HepG2 (cell line): ENCODE results near the gene PARP15. TPM values are rescaled to one million over a fixed set of nuclear protein-coding genes. Genes with fewer than 3 reads are reported as not detected.
A peak's percentile ranks its signal among the peaks of the same experiment; 100 is the strongest.
"Not testable (repeated sequence)": the region's sequence is repeated elsewhere in the genome, so short reads cannot be mapped to it uniquely, and the experiment has no call there.

Source experiments
- BHLHE40 ChIP-seq: IDR thresholded peaks from 2 replicates; pipeline ENCODE4 v1.6.1; 2011; ENCODE audit warnings: low read length, improper control_type of control experiment
- GMEB1 ChIP-seq: sonication (generic); formaldehyde crosslinking; IDR thresholded peaks from 2 replicates; pipeline ENCODE4 v1.5.1; 2020; ENCODE audit warnings: missing genetic modification reagents, mild to moderate bottlenecking, borderline replicate concordance
- HIVEP1 ChIP-seq: sonication (generic); formaldehyde crosslinking; IDR thresholded peaks from 2 replicates; pipeline ENCODE4 v1.4.0; 2020; ENCODE audit warnings: mild to moderate bottlenecking, missing genetic modification reagents
- HOXA7 ChIP-seq: sonication (generic); formaldehyde crosslinking; IDR thresholded peaks from 2 replicates; pipeline ENCODE4 v1.8.1; 2022; ENCODE audit warnings: mild to moderate bottlenecking, missing genetic modification reagents, moderate library complexity
- KLF6 ChIP-seq: IDR thresholded peaks from 2 replicates; pipeline ENCODE4 v1.8.0; 2016; ENCODE audit warnings: missing biosample characterization, missing genetic modification reagents
- MED1 ChIP-seq: sonication (generic); formaldehyde crosslinking; IDR thresholded peaks from 2 replicates; pipeline ENCODE4 v1.4.0; 2020; ENCODE audit warnings: missing genetic modification reagents
- NFATC3 ChIP-seq: sonication (generic); formaldehyde crosslinking; IDR thresholded peaks from 2 replicates; pipeline ENCODE4 v1.5.1; 2020; ENCODE audit warnings: mild to moderate bottlenecking, missing genetic modification reagents
- NR2C2 ChIP-seq: sonication (generic); formaldehyde crosslinking; IDR thresholded peaks from 2 replicates; pipeline ENCODE4 v1.4.0; 2020; ENCODE audit warnings: missing genetic modification reagents, mild to moderate bottlenecking, moderate library complexity, borderline replicate concordance
- SOX6 ChIP-seq, 2 experiments: fragments of 450-650 bp in 1 of 2; sonication (generic) in 1 of 2; formaldehyde crosslinking in 1 of 2; IDR thresholded peaks; 2 replicates each; pipeline versions ENCODE4 v1.4.0 to v1.6.1; 2017 to 2020; ENCODE audit warnings: antibody characterized with exemption in 1 of 2, mild to moderate bottlenecking in 1 of 2, missing genetic modification reagents in 1 of 2
- SP4 ChIP-seq: sonication (generic); formaldehyde crosslinking; IDR thresholded peaks from 2 replicates; pipeline ENCODE4 v1.8.1; 2023; ENCODE audit warnings: mild to moderate bottlenecking, missing genetic modification reagents
- TARDBP ChIP-seq: sonication (generic); formaldehyde crosslinking; IDR thresholded peaks from 2 replicates; pipeline ENCODE4 v1.8.0; 2022; ENCODE audit warnings: mild to moderate bottlenecking, missing genetic modification reagents
- TMF1 ChIP-seq: sonication (generic); formaldehyde crosslinking; IDR thresholded peaks from 2 replicates; pipeline ENCODE4 v1.8.1; 2022; ENCODE audit warnings: low read depth, missing genetic modification reagents
- ZNF501 ChIP-seq: sonication (generic); formaldehyde crosslinking; IDR thresholded peaks from 2 replicates; pipeline ENCODE4 v1.5.1; 2020; ENCODE audit warnings: mild to moderate bottlenecking, moderate library complexity, missing genetic modification reagents
- polyA plus RNA-seq, 8 experiments: library from polyadenylated mRNA; depleted of rRNA in 3 of 8; stranded (reverse) in 7 of 8; unstranded in 1 of 8; fragments of >200 nt; fragmentation: Illumina TruSeq in 4 of 8; extraction: Trizol in 4 of 8; gene quantifications; 2 replicates each; pipeline versions ENCODE4 v1.2.1 to v1.2.3, GENCODE V29; 2011 to 2016; ENCODE audit warnings: low read depth in 4 of 8, missing spikeins in 1 of 8, mixed read lengths in 1 of 8; ENCODE audit not compliant: insufficient read depth in 1 of 8
- total RNA-seq, 5 experiments: library from RNA; depleted of rRNA; stranded (reverse); fragments of >200 nt; fragmentation: Illumina TruSeq; extraction: Trizol; gene quantifications; 2 replicates each; pipeline ENCODE4 v1.2.3, GENCODE V29; 2016; ENCODE audit warnings: low read depth in 1 of 5
- TF ChIP-seq, protein P1 (sequence below): sonication (generic); formaldehyde crosslinking; IDR thresholded peaks from 2 replicates; pipeline ENCODE4 v1.5.1; 2020; ENCODE audit warnings: mild to moderate bottlenecking, missing genetic modification reagents, moderate library complexity
- TF ChIP-seq, protein P2 (sequence below): IDR thresholded peaks from 2 replicates; pipeline ENCODE4 v1.6.1; 2016; ENCODE audit warnings: low read depth, missing genetic modification reagents, missing compliant biosample characterization
- TF ChIP-seq, protein P3 (sequence below): sonication (generic); formaldehyde crosslinking; IDR thresholded peaks from 2 replicates; pipeline ENCODE4 v1.8.1; 2022; ENCODE audit warnings: mild to moderate bottlenecking, missing genetic modification reagents

Gene PARP15
- total and polyA plus RNA-seq, 2 of the 13 experiments (the other 11 are each of a cell fraction or from before 2014, with no cell fraction given): 0.02 TPM; not detected in 1

- TF ChIP-seq, protein P1, sequence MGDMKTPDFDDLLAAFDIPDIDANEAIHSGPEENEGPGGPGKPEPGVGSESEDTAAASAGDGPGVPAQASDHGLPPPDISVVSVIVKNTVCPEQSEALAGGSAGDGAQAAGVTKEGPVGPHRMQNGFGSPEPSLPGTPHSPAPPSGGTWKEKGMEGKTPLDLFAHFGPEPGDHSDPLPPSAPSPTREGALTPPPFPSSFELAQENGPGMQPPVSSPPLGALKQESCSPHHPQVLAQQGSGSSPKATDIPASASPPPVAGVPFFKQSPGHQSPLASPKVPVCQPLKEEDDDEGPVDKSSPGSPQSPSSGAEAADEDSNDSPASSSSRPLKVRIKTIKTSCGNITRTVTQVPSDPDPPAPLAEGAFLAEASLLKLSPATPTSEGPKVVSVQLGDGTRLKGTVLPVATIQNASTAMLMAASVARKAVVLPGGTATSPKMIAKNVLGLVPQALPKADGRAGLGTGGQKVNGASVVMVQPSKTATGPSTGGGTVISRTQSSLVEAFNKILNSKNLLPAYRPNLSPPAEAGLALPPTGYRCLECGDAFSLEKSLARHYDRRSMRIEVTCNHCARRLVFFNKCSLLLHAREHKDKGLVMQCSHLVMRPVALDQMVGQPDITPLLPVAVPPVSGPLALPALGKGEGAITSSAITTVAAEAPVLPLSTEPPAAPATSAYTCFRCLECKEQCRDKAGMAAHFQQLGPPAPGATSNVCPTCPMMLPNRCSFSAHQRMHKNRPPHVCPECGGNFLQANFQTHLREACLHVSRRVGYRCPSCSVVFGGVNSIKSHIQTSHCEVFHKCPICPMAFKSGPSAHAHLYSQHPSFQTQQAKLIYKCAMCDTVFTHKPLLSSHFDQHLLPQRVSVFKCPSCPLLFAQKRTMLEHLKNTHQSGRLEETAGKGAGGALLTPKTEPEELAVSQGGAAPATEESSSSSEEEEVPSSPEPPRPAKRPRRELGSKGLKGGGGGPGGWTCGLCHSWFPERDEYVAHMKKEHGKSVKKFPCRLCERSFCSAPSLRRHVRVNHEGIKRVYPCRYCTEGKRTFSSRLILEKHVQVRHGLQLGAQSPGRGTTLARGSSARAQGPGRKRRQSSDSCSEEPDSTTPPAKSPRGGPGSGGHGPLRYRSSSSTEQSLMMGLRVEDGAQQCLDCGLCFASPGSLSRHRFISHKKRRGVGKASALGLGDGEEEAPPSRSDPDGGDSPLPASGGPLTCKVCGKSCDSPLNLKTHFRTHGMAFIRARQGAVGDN (CRISPR knock-in tag): peak; percentile 60
- TF ChIP-seq HOXA7 (0 out of 2 replicates have a peak, but pooled peaks have one; percentile 40), ZNF501 (CRISPR knock-in tag) (peak; percentile 63), SP4 (0 out of 2 replicates have a peak, but pooled peaks have one; percentile 48), GMEB1 (CRISPR knock-in tag) (peak; percentile 52; the same call in 1 of the 2 replicates), HIVEP1 (peak; percentile 37; the same call in 1 of the 2 replicates), TARDBP (peak; percentile 97), TMF1 (CRISPR knock-in tag) (peak; percentile 94; the same call in 1 of the 2 replicates), BHLHE40 (0 out of 2 replicates have a peak, but pooled peaks have one; percentile 13), MED1 (CRISPR knock-in tag) (peak; percentile 84), NR2C2 (CRISPR knock-in tag) (peak; percentile 80), SOX6 (CRISPR knock-in tag; IDR thresholded peaks at IDR 0.05) (peak; percentile 96), KLF6 (CRISPR knock-in tag) (peak; percentile 80), NFATC3 (0 out of 2 replicates have a peak, but pooled peaks have one; percentile 31)
- TF ChIP-seq, protein P2, sequence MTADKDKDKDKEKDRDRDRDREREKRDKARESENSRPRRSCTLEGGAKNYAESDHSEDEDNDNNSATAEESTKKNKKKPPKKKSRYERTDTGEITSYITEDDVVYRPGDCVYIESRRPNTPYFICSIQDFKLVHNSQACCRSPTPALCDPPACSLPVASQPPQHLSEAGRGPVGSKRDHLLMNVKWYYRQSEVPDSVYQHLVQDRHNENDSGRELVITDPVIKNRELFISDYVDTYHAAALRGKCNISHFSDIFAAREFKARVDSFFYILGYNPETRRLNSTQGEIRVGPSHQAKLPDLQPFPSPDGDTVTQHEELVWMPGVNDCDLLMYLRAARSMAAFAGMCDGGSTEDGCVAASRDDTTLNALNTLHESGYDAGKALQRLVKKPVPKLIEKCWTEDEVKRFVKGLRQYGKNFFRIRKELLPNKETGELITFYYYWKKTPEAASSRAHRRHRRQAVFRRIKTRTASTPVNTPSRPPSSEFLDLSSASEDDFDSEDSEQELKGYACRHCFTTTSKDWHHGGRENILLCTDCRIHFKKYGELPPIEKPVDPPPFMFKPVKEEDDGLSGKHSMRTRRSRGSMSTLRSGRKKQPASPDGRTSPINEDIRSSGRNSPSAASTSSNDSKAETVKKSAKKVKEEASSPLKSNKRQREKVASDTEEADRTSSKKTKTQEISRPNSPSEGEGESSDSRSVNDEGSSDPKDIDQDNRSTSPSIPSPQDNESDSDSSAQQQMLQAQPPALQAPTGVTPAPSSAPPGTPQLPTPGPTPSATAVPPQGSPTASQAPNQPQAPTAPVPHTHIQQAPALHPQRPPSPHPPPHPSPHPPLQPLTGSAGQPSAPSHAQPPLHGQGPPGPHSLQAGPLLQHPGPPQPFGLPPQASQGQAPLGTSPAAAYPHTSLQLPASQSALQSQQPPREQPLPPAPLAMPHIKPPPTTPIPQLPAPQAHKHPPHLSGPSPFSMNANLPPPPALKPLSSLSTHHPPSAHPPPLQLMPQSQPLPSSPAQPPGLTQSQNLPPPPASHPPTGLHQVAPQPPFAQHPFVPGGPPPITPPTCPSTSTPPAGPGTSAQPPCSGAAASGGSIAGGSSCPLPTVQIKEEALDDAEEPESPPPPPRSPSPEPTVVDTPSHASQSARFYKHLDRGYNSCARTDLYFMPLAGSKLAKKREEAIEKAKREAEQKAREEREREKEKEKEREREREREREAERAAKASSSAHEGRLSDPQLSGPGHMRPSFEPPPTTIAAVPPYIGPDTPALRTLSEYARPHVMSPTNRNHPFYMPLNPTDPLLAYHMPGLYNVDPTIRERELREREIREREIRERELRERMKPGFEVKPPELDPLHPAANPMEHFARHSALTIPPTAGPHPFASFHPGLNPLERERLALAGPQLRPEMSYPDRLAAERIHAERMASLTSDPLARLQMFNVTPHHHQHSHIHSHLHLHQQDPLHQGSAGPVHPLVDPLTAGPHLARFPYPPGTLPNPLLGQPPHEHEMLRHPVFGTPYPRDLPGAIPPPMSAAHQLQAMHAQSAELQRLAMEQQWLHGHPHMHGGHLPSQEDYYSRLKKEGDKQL (CRISPR knock-in tag): peak; percentile 100
- TF ChIP-seq, protein P3, sequence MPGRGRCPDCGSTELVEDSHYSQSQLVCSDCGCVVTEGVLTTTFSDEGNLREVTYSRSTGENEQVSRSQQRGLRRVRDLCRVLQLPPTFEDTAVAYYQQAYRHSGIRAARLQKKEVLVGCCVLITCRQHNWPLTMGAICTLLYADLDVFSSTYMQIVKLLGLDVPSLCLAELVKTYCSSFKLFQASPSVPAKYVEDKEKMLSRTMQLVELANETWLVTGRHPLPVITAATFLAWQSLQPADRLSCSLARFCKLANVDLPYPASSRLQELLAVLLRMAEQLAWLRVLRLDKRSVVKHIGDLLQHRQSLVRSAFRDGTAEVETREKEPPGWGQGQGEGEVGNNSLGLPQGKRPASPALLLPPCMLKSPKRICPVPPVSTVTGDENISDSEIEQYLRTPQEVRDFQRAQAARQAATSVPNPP (CRISPR knock-in tag): peak; percentile 89; the same call in 1 of the 2 replicates
- not testable (repeated sequence) for TF ChIP-seq SOX6 (IDR thresholded peaks at IDR 0.05)
Observed at GRCh38 chr3:122651233-122651907, 73.9 kb downstream of the PARP15 start (continued).
